HG02943 (cell line): ENCODE measurements around the gene OXA1L.
"Not testable (repeated sequence)": the region's sequence is repeated elsewhere in the genome, so short reads cannot be mapped to it uniquely, and the experiment has no call there.

Experiments
- ATAC-seq: cut with Tn5 transposase; IDR thresholded peaks from one replicate; pipeline ENCODE4 v1.9.1; 2021; ENCODE audit warnings: mild to moderate bottlenecking, low read depth, moderate library complexity; ENCODE audit not compliant: unreplicated experiment

OXA1L gene

GRCh38 chr14:22797017-22797917 lies 30.8 kb downstream of the OXA1L start:
- no peak for ATAC-seq

GRCh38 chr14:22798528-22798927 lies 32.0 kb downstream of the OXA1L start:
- no peak for ATAC-seq

DNA sequence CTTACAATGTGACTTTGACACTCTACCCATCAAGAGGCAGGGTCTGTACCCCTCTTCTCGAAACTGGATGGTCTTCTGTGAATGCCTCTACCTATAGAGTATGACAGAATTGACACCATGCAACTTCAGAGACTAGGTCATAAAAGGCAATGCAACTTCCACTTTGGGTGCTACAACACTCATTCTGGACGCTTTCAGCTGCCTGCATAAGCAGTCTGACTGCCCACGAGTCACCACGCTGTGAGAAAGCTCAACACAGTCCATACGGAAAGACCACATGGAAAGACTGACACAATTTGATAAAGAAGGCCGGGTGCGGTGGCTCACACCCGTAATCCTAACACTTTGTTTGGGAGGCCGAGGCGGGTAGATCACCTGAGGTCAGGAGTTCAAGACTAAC lies 33.9 kb downstream of the OXA1L start:
- no peak for ATAC-seq

- no peak for ATAC-seq
These were observed 35.2 kb downstream of the OXA1L start for GRCh38 chr14:22801716-22802115.

- ATAC-seq: no peak
These were observed 36.6 kb downstream of the OXA1L start for GRCh38 chr14:22802860-22803686.

- no peak for ATAC-seq
These were observed 37.1 kb downstream of the OXA1L start for GRCh38 chr14:22803687-22803974.

DNA sequence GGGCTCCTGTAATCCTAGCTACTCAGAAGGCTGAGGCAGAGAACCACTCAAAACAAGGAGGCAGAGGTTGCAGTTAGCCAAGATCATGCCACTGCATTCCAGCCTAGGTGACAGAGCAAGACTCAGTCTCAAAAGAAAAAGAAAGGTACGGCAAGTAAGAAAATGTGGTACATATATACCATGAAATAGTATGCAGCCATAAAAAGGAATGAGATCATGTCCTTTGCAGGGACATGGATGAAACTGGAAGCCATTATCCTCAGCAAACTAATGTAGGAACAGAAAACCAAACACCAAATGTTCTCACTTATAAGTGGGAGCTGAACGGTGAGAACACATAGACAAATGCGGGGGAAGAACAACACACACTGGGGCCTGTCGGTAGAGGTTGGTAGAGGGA lies 38.7 kb downstream of the OXA1L start:
- not testable (repeated sequence) for ATAC-seq

- no peak for ATAC-seq
These were observed 41.1 kb downstream of the OXA1L start for GRCh38 chr14:22807432-22808087.

DNA sequence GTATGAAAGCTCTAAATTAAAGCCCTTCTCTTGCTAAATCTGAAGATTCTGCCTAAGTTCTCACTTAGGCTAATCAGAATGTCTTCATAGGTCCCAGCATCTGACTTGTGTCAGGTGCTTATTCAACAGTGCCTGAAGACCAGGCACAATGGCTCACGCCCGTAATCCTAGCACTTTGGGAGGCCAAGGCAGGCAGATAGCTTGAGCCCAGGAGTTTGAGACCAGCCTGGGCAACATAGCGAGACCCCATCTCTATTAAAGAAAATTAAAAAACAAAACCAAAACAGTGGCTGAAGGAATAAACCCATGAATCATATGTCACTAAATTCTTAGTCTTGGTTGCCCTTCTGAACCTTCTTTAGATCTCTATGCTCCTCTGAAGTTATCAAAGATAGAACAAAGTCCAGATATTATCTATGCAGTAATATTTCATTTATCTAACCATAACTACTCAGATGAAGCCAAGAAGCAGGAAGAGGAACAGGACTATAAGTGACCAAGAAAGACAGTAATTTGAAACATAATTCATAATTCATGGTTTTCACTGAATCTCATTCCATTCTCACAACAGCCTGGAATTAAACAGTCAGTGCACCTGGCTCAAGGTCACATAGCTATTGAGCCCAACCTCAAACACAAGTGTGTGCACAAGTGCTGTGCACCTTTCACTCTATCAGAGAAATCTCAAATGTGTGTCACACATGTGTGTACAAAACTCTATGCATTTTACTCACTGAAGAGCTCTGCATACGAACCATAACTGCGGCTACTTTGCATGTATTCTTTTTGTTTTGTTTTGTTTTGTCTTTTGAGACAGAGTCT lies 42.1 kb downstream of the OXA1L start:
- ATAC-seq: no peak

DNA sequence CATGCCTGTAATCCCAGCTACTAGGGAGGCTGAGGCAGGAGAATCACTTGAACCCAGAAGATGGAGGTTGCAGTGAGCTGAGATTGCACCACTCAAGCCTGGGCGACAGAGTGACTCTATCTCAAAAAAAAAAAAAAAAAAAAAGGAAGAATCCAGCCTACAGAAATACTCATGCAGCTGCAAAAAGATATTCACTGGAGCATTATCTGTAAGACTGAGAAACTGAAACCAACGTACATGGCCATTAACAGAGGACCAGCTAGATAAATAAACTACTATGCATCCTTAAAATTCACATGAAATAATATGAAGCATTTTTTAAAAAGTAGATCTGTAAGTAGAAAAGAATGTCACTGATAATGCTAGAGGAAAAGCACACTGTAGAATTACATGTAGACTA lies 45.2 kb downstream of the OXA1L start:
- no peak for ATAC-seq

- ATAC-seq: no peak
These were observed 46.3 kb downstream of the OXA1L start for GRCh38 chr14:22812744-22813143.

DNA sequence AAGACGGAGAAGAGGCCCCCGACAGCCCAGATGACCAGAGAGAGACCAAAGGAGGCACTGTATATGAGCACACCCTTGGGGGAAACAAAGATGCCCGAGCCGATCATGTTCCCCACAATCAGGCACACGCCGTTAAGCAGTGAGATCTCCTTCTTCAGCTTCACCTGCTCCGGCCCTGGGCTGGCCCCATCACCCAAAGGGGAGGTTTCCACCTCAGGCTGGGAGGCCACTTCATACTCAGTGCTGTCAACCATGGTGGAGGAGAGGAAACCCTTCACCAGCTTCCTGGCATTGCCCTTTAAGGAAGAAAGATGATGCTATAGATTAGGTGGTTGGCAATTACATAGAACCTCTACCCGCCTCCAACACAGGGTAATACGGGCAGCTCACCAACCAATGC lies 46.7 kb downstream of the OXA1L start:
- no peak for ATAC-seq

- no peak for ATAC-seq
These were observed 47.9 kb downstream of the OXA1L start for GRCh38 chr14:22814373-22814772.

GRCh38 chr14:22814941-22815713 lies 48.6 kb downstream of the OXA1L start, which contains the start of gene SLC7A7:
Gene SLC7A7, minus strand, starts transcription at chr14:22815435. Its CDS starts 2,037 bp downstream, at chr14:22813398.
- no peak for ATAC-seq

GRCh38 chr14:22819151-22819988 lies 52.9 kb downstream of the OXA1L start:
- no peak for ATAC-seq

DNA sequence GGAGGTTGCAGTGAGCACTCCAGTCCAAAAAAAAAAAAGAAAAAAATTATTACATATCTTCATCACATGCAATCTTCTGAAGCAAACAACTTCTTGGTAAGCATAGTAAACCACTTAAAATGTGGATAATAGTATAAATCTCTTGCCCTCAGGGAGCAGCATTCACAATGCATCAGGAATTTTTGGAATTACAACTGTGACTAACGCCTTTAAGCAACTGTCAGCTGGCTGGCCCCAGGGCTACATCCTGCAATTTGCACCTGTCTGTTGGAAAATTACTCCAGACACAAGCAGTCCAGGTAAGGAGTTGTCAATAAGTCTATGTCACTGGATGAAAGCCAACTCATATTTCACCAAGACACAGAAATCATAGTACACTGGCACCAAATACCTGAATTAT lies 54.2 kb downstream of the OXA1L start:
- no peak for ATAC-seq

- no peak for ATAC-seq
These were observed 54.9 kb downstream of the OXA1L start for GRCh38 chr14:22821193-22822015.
